GM21723 (cell line): ENCODE data around the gene MCIDAS.

Source experiments
- ATAC-seq: cut with Tn5 transposase; IDR thresholded peaks from one replicate; pipeline ENCODE4 v1.9.1; 2021; ENCODE audit warnings: mild to moderate bottlenecking, moderate library complexity; ENCODE audit not compliant: unreplicated experiment

The MCIDAS gene

DNA sequence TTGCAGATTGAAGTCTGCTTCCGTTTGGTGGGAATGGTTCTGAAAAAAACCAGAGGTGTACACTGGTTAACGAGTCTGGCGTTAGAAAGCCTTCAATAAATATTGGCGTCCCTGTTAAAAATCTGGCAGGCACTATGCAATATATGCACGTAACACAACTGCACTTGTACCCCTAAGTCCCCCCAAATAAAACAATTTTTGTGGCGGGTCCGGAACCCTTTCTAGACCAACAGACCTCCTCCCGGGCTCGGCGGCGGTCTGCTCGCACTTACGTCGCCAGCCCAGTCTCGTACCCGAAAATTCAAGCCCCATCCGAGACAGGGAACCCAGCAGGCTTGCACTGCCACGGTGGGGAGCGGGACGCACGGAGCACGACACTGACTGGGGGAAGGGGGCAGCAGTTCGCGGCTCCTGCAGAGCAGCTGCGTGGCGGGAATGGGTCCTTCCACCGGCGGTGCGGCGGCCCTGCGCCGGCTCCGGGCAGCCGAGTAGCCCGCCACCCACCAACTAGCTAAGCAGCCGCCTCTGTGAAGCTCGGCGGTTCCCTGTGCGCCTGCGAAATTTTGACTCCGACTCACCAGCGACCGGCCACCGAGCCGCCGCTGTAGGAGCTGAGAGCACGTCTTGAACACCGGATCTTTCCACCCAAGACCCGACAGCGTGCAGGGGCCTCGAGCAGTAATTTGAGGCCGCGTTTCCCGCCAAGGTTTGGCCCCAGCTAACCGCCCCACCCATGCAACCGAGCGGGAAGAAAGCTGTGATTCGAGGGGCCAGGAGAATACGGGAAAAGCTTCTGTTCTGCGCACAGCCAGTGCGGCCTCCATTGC, 3.9 kb downstream of the MCIDAS start:
- ATAC-seq: no peak

DNA sequence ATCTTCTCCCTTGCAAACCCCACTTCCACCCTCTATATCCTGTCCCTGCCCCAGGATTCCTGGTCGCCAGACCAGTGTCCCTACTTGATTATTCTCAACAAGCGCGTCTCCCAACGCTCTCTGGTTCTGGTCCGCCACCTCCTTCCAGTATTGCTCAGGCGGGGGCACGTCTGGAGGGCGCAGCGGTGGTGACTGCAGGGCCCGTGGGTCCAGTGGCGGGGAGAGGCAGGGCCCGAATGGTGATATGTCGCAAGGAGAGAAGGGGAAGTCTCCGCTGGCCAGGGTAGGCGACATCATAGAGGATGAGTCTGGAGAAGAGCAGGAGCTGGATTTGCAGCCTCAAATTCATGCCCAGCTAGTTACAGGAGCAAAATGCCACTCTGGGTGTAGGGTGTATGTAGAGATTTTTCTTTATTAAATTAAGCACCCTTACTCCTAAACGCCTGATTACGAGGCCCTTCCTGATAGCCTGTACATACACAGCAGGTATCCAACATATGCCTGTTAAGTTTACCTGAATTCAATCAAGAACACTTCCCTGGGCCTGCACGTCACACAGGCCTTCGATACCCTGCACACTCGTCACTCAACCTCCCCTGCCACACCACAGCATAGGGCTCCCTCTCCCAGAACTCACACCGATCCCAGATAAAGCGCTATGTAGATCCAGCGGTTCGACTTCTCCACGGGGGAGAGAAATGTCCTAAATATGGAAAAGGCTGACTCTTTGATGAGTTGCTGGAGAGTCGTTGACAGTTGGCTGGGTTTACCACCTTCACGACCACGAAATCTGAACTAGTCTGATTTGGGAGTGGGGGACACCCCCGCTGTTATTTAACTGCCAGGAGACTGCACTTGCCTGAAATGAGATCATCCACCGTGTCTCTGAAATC, 4.8 kb downstream of the MCIDAS start:
- no peak for ATAC-seq

DNA sequence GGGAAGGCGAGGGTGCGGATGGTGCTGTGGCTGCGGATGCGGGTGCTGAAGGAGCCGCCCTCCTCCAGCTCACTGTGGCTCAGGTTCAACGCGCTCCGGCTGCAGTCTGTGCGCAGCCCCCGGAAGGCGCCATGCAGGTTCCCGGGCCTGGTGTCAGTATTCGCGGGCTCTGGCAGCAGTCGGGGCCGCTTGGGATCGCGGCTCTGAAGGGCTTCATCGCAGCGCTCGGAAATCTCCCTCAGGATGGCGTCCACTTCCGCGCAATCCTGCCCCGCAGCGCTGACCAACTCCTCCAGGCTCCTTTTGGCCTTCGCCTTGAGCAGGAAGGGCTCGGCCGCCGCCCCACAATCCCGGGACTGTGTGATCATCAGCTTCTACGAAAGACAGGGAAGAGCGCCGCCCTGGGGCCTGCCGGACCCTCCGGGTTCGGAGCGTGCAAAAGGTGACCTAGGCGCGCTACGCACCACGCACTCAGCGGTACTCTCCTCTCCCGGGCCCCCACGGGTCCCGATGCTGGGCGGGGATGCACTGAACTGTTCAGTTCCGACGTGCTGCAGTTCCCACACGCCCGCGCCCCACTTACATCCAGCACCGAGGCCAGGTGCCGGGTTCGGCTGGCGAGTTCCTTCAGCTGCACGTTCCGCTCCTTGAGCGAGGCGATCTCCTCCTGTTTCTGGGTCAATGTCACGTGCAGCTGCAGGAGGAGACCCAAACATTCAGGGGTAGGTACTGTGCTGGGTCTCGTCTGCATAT, 6.5 kb downstream of the MCIDAS start:
- no peak for ATAC-seq

DNA sequence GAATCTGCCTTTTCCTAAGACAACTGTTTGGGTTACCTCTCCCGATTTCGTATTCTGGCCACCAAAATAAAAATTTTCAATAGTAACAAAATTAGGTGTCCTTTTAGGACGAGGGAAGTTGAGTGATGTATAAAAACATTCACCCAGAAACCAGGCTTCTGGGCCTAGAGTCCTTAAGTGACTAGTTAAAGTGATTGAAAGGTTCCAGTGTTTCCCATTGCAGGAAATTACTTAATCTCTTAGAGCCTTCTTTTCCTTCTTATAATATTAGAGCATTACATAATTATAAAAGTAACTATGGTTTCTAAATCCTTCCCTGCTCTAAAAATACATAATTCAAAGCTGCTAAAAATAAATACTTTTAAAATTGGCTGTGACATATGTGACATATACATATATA, 7.3 kb downstream of the MCIDAS start:
- ATAC-seq: no peak

DNA sequence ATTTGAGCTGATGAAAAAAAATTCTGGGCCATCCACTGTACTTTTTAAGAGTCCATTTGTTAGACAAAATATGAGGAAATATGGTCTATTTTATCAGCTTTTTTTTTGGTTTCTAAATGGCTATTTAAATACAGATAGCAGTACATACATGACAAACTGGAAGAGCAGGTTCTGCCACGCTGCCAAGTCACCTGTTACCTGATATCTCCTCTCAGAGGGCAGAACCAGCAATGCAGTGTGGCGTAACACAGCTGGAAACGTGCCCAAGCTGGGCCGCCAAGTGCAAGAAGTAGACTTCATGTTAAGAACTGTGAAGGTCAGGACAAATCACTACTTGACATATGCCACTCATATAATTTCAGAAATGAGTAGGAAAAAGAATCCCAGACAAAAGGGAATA, 8.1 kb downstream of the MCIDAS start:
- no peak for ATAC-seq

DNA sequence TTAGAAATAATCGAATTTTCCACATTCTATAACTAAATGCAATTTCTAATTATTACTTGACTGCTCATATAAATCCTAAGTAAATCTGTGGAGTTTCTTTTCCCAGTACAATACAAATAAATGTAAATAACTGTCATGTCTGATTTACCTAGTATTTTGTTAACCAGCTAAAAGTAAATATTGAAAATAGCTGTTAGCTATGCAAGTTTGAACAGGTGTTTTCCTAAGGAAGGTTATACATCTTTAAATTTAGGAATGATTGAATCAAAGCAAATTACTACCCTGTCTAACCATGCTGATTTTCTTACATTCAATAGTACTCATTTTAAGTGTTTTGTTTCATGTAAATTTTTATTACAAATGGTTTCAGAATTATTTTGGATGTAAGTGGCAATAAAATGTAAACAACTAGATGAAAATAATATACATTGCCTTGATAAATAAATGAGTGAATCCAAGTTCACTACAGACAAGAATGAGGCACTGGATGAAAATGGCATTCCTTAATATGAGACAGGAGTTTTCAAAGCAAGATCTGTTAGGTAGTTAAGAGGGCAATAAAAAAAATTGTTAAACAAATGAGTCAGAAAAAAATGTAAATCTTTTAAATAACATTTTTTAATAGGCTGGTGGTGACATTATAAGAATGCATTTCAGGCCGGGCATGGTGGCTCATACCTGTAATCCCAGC, 15.8 kb downstream of the MCIDAS start:
- ATAC-seq: no peak

DNA sequence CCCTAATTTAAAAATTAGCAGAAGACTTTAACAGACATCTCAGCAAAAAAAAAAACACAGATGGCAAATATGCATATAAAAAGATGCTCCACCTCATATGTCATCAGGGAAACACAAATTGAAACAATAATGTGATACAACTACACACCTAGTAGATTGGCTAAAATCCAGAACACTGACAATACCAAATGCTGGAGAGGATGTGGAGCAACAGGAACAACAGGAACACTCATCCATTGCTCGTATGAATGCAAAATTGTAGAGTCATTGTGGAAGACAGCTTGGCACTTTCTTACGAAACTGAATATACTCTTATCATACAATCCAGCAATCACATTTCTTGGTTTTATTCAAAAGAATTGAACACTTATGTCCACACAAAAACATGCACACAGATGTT, 22.1 kb downstream of the MCIDAS start:
- ATAC-seq: no peak

DNA sequence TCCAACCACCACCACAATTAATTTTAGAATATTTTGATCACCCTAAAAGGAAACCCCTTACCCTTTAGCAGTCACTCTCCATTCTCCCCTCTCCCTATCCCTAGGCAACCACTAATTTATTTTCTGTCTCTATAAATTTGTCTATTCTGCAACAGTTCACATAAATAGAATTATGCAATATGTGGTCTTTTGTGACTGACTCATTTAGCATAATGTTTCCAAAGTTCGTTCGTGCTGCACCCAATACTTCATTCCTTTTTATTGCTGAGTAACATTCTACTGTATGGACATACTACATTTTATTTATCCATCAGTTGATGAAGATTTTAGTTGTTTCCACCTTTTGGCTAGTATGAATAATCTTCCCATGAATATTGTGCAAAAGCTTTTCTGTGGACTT, 36.0 kb downstream of the MCIDAS start:
- no peak for ATAC-seq

DNA sequence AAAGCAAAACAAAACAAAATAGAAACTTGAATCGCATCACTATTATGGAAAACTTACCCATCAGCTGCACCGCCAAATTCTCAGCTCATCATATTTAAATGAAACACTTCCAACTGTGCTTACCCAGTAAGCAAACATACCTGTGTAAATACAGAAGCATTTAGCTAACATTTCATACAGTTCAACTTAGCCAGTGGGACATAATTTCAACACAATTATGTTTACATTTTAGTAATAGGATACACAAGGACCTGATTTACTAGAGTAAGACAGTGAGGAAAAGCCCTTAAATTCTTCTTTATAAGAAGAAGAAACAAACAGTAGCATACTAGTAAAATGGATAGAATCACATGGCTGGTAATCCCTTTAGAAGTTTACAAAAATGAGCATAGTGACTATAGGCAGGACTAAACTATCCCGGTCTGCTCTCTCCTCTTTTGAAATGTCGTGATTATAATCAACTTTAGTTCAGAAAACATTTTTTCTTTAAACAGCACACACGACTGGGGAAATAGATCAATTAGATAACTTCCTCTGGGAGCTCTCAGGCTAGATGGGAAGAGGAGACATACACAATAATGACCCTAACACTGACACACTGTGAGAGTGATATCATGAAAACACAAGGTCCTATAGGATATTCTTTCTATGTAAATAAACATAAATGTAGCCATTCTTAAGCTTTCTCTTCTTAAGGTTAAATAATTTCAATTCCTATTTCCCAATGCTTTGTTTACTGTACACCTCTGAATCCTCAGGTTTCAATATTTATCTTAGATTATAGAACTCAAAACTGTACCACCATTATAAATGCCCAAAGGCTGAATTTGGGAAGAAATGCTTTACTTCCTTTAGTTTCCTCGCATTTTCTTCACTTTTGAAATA, 38.2 kb downstream of the MCIDAS start:
- no peak for ATAC-seq

DNA sequence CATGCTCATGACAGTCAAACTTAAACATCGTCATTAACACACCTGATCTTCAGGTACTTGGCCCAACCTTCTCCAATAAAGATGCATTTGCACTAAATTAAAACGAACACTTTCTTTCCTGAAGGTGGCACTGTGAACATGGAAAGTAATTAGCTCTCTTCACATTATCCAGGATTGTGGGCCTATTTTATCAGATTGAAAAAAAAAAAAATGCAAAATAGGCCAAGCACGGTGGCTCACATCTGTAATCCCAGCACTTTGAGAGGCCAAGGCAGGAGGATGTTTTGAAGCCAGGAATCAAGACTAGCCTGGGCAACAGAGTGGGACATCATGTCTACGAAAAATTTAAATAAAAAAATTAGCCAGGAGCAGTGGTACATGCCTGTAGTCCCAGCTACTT, 39.7 kb downstream of the MCIDAS start:
- ATAC-seq: no peak

DNA sequence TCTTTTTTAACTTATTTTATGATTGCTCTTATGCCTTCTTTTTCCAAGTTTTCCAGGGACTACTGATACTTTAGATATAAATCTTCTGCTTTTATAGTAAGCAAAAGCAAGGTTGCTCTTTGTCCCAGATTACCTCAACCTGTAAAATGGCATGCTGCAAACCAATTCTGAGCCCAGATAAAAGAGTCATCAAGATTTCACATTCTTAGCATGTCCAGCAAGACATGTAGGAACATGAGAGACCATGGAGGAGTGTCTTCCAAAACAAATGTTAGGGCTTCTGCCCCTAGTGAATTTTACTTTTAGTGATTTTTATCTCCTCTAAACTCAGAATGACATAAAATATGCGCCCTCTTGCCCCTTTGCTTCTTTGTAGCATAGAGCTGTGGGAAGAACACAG, 47.1 kb downstream of the MCIDAS start:
- ATAC-seq: no peak

DNA sequence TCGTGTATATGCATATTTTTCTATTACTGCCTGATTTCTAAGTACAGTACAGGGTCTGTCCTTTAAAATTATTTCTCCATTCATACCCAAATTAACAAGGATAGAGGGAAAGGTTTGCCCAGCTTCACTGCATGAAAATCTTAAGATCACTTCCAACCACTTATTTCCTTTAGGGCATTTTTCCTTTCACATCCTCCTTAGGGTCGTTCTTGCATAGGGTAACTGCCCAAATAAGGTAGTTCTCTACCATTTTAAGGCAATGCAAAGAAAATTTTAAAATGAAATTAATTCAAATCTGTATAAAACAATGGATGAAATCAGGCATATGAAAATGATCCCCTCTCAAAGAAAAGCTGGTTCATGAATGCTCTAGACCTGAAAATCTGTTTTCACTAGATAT, 50.0 kb downstream of the MCIDAS start:
- no peak for ATAC-seq

DNA sequence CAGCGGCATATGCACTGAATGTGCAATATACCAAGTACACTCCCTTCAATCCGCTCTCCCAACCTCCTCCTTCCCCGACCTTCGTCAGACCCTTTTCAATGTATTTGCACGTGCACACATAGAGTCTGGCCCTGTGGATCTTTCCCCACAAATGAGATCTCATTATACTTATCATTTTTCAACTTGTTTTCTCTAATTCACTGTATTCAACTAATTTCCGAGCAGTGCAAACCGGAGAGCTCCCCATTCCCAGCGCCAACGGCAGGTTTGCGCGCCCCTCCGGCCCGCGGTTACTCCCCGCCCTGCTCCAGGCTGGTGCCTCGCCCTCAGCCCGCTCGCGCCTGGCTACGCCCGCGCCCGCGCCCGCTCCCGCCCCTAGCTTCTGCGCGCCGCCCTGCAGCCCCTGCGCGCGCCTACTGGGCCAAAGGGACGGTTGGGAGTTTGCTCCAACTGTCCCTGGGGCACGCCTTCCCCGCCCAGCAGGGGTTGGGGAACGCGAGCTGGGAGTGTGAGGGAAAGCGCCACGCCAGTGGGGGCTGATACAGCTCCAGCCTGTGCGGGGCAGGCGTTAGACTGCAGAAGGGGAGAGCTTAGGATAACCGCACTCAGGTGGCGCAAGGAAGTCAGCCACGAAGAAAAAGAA, 50.8 kb downstream of the MCIDAS start:
- no peak for ATAC-seq

DNA sequence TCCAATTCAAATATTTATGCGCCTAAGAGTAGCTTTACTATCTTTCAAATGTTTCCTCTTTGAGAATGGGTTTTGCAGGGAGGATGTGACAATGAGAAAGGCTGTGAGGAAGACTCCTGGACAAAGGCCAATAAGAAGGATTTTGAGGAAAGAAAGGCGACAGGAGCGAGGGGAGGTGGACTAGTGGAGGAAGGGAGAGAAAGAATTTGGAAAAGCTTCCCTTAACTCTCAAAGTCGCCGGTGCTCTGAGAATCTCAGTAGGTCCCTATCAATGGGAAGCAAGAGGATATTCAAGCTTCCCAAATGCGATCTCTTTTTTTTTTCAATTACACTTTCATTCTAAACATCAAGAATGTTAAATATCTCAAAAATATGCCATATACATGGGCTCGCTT, 51.3 kb downstream of the MCIDAS start:
- no peak for ATAC-seq

DNA sequence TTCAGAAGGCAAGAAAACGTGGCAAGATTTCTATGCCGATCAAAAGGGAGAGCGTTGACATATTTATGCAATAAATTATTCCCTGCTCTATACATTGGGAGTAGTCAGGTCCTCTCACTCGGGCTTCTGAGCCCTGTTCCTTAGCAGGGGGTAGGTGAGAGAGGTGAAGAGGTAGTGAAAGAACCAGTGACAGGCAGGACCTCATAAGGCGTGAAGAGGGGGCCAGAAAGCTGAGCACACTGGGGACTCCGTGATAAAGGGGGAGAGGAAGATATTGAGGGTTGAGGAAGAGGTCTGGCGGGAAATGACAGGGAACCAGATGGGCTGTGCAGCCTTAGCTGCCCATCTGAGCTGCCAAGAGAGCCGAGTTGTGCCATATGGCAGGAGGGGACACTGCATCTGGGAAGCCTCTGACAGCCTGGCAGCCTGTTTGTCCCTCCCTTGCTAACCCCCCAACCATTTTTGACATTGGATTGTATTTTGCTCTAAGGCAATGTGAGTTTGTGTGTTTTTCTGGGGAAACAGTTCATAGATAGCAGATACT, 53.4 kb downstream of the MCIDAS start:
- peak; percentile 9 for ATAC-seq

DNA sequence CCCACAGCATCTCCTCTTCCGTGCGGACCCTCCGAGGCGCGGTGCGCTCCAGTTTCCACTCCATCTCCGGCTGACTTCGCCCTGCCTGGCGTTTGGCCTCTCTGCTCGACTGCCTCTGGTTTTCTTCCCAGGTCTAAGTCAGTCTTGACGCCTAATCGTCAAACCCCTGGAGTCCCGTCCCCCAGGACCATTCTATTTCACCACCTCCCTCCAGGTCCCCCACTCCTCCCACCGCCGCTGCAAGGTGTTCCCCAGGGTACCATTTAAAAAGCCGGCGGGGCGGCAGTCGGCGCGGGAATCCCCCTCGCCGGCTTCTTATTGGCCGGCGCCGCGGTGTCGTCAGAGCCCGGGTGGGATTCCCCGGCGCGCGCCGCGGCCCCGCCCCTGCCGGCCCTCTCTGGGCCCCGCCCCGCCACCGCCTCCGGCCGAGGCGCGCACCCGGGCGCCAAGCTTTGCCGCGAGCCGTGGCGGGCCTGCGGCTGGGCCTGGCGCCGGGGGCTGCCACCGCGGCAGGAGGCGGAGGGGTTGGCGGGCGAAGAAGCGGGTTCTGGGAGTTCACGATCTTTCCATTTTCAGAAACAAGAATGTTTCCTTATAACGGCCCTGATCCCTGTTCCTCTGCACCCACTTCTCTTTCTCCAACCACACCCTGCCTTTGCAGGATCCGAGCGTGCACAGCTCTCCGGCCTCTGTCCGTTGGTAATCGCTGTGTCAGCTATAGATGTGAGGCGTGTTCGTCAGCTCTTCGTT, 54.0 kb downstream of the MCIDAS start, which contains the start of gene CDC20B:
Gene CDC20B (minus strand): TSS at position 241 of the 750 bp plus-strand sequence. CDS start 177 bp downstream, at position 64.
- ATAC-seq: peak; percentile 87

DNA sequence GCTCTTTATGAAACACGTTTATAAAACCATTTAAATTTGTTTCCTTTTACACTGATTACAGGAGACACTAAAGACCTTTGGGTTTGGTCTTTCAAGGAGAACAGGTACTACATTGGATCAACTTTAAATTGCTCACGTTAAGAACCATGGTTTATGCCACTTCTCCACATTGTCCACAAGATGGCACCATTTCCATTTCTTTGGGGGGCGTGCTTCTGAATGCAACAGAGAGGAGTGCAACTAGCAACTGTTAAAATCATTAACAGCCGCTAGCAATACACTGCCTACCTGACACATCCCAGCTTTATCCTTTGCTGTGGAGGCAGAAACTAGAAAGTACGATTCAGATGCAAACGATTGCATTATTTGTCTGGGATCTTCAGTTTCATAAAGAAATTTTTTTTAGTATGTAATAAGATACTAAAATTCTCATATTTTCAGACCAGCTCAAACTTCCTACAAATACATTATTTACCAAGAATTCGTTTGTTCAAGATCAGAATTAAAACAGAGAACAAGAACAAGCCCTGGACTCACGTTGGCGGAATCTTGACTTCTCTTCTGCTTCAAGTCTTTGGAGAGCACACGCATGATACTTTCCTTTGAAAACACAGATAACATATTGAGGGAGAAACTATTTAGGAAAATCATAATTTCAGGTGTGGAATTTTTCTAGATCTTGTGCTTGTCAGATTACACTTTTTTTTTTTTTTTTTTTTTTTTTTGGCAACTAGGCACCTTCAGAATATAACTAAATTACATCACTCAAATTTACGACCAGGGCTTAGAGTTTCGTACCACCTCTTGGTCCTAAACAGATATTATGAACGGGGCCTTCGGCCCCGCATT, 54.8 kb downstream of the MCIDAS start:
- peak; percentile 64 for ATAC-seq
